PC-9 (cell line): ENCODE measurements around the gene SPAG7. TPM values are rescaled to one million over a fixed set of nuclear protein-coding genes. Genes with fewer than 3 reads are reported as not detected.

Experiments
- BruUV-seq: library from RNA; stranded (reverse); fragments of 400-500 nt; replicated peaks from 2 replicates; lab custom pipeline; 2021; lab: Mats Ljungman, UMichigan
- CTCF ChIA-PET: fragments of 300-600 bp; sonication (Branson Sonifier 250); formaldehyde crosslinking; loops from one replicate; lab custom pipeline; 2022; ENCODE audit warnings: antibody characterized with exemption; lab: Charles Lee
- POLR2A ChIA-PET: fragments of 300-600 bp; sonication (Branson Sonifier 250); formaldehyde crosslinking; loops from one replicate; lab custom pipeline; 2022; ENCODE audit warnings: antibody characterized with exemption; ENCODE audit not compliant: unreplicated experiment; lab: Charles Lee
- DNase-seq, 2 experiments: peaks; one replicate each; pipeline versions ENCODE4 v3.0.0 to v3.0.0-alpha.2; 2015 to 2022; ENCODE audit warnings: mixed read lengths in 1 of 2
- H2AFZ ChIP-seq: fragments of 200-600 bp; sonication (generic); 2 replicates; pipeline ENCODE4 v1.8.1; 2017; ENCODE audit warnings: antibody characterized with exemption
- H3F3A ChIP-seq: fragments of 200-600 bp; sonication (generic); 2 replicates; pipeline ENCODE4 v1.8.1; 2017; ENCODE audit warnings: antibody characterized with exemption, mild to moderate bottlenecking, low read depth; ENCODE audit not compliant: insufficient read depth
- H3K27ac ChIP-seq: fragments of 200-600 bp; sonication (generic); 2 replicates; pipeline ENCODE4 v1.6.1; 2016; ENCODE audit warnings: mixed run types
- H3K27me3 ChIP-seq: fragments of 200-600 bp; sonication (generic); 2 replicates; pipeline ENCODE4 v1.6.1; 2016; ENCODE audit warnings: low read depth, mixed run types; ENCODE audit not compliant: insufficient read depth
- H3K36me3 ChIP-seq: fragments of 200-600 bp; sonication (generic); 2 replicates; pipeline ENCODE4 v1.6.1; 2016; ENCODE audit warnings: low read depth, mixed run types
- H3K4me1 ChIP-seq: fragments of 200-600 bp; sonication (generic); replicated peaks from 2 replicates; pipeline ENCODE4 v1.6.1; 2016; ENCODE audit warnings: mixed run types; ENCODE audit not compliant: insufficient read depth
- H3K4me2 ChIP-seq: fragments of 200-600 bp; sonication (generic); 2 replicates; pipeline ENCODE4 v1.6.1; 2017; ENCODE audit warnings: mixed run types
- H3K4me3 ChIP-seq: fragments of 200-600 bp; sonication (generic); 2 replicates; pipeline ENCODE4 v1.6.1; 2016; ENCODE audit warnings: mixed run types
- H3K79me2 ChIP-seq: fragments of 200-600 bp; sonication (generic); 2 replicates; pipeline ENCODE4 v1.6.1; 2017; ENCODE audit warnings: low read depth, mixed run types
- H3K9me2 ChIP-seq: fragments of 200-600 bp; sonication (generic); 2 replicates; pipeline ENCODE4 v1.8.1; 2017; ENCODE audit warnings: mild to moderate bottlenecking; ENCODE audit not compliant: insufficient read depth
- H3K9me3 ChIP-seq: fragments of 200-600 bp; sonication (generic); 2 replicates; pipeline ENCODE4 v1.8.1; 2016; ENCODE audit warnings: low read depth; ENCODE audit not compliant: insufficient read depth
- H4K20me1 ChIP-seq: fragments of 200-600 bp; sonication (generic); 2 replicates; pipeline ENCODE4 v1.8.1; 2017; ENCODE audit not compliant: insufficient read depth
- EZH2 ChIP-seq: fragments of 200-600 bp; sonication (generic); IDR thresholded peaks from 2 replicates; pipeline ENCODE4 v1.8.0; 2017; ENCODE audit warnings: antibody characterized with exemption, low read depth
- intact Hi-C: fragments of 100-400 bp; cut with micrococcal nuclease; formaldehyde crosslinking; loops from one replicate; pipeline ENCODE4 v1.10.0; 2022; ENCODE audit not compliant: unreplicated experiment
- total RNA-seq: library from RNA; stranded (reverse); gene quantifications from 2 replicates; pipeline ENCODE4 v1.2.3, GENCODE V29; 2021
- TF ChIP-seq, protein P1 (sequence below): fragments of 200-600 bp; sonication (generic); conservative IDR thresholded peaks from 2 replicates; pipeline ENCODE4 v1.6.1; 2017; ENCODE audit warnings: mixed run types, antibody characterized with exemption, mild to moderate bottlenecking, moderate library complexity

Gene SPAG7
- total RNA-seq, 1 experiment from 2014 or later = 40.4 TPM

DNA sequence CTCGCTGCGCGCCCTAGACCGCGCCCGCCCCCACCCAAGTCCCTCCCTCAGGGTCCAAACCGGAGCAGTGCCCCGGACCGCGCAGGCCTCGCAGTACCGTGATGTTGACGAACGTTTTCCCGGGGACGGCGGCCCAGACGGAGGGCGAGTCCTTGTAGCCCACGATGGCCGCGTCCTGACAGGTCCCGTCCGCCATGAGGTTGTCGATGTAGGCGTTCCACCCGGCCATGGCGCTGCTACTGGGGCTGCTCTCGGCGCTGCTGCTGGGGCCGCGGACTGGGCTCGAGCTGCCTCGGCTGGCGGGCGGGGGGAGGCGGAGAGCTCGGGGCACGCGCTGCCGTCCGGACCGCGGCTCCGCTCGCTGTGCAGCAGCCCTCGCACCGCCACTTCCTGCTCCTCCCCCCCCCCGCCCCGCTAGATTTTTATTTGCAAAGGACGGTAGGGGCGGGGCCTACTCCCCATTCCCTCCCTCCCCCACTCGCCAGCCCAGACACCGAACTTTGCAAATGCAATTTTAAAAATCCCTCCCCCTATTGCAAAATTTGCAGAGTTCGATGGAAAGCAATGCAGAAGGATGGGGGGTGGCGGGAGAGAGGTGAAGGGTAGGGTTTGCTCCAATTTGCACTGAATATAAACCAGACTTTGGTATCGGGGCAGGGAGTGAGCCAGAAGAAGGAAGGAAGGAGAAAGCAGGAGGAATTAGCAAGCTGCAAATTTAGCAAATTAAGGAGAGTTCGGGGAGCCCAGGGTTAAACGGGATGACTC is 19.3 kb downstream of the SPAG7 start, which contains the start of gene PFN1:
TSS of gene PFN1 (minus strand) at position 365 of the 765 bp plus-strand sequence. CDS start at position 229, 136 bp downstream.
- Histone ChIP-seq H3K27me3 (no peaks in the 10 kb centered on the region), H3K27ac (peak within 1 kb of the TSS; percentile 99), H4K20me1 (peaks cover 39% of the 10 kb centered on the region), H2AFZ (peak within 1 kb of the TSS; percentile 78), H3K9me2 (no peaks in the 10 kb centered on the region), H3K79me2 (peaks cover 57% of the 10 kb centered on the region), H3K4me2 (peak within 1 kb of the TSS; percentile 84), H3K4me1 (peaks cover 39% of the 10 kb centered on the region), H3K36me3 (peaks cover 25% of the 10 kb centered on the region), H3K4me3 (peak within 1 kb of the TSS; percentile 99), H3K9me3 (no peaks in the 10 kb centered on the region), H3F3A (peaks cover 84% of the 10 kb centered on the region)
- CTCF ChIA-PET = interaction anchor here (0.6 kb wide), 2 partner anchors 40 to 156 kb away, joined by 3 read pairs; no protein-coding TSS in a partner anchor
- intact Hi-C loops = loop anchor here (1.0 to 10.0 kb wide), 3 partner anchors 40 to 114 kb away; partner anchors contain the start of genes INCA1, KIF1C and MINK1
- no peak for TF ChIP-seq EZH2
- TF ChIP-seq, protein P1, sequence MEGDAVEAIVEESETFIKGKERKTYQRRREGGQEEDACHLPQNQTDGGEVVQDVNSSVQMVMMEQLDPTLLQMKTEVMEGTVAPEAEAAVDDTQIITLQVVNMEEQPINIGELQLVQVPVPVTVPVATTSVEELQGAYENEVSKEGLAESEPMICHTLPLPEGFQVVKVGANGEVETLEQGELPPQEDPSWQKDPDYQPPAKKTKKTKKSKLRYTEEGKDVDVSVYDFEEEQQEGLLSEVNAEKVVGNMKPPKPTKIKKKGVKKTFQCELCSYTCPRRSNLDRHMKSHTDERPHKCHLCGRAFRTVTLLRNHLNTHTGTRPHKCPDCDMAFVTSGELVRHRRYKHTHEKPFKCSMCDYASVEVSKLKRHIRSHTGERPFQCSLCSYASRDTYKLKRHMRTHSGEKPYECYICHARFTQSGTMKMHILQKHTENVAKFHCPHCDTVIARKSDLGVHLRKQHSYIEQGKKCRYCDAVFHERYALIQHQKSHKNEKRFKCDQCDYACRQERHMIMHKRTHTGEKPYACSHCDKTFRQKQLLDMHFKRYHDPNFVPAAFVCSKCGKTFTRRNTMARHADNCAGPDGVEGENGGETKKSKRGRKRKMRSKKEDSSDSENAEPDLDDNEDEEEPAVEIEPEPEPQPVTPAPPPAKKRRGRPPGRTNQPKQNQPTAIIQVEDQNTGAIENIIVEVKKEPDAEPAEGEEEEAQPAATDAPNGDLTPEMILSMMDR = no peak
- BruUV-seq = no TSS peak
- peak; percentile 82 to 89 for DNase-seq
- POLR2A ChIA-PET = interaction anchor here (0.6 to 3.0 kb wide), 6 partner anchors 8 to 158 kb away, joined by 3 to 42 read pairs (median 4); partner anchors contain the start of genes RNF167, SLC25A11 and SPAG7

GRCh38 chr17:4947411-4948165 is 20.0 kb downstream of the SPAG7 start:
- peaks cover 28% of the 10 kb centered on the region for H3K36me3 ChIP-seq
- H3K4me1 ChIP-seq = peaks cover 39% of the 10 kb centered on the region
- H3K4me3 ChIP-seq = peak overlapping the region; percentile 99
- peaks cover 65% of the 10 kb centered on the region for H3K79me2 ChIP-seq
- BruUV-seq = no TSS peak
- ChIA-PET CTCF (interaction anchor here (0.6 kb wide), 1 partner anchor 39 kb away, joined by 3 read pairs; no protein-coding TSS in a partner anchor), POLR2A (interaction anchor here (0.6 to 3.0 kb wide), 4 partner anchors 7 to 157 kb away, joined by 3 to 42 read pairs (median 8); partner anchors contain the start of genes RNF167, SLC25A11 and SPAG7)
- peak in 1 of 2 experiments; percentile 58 for DNase-seq
- peaks cover 39% of the 10 kb centered on the region for H4K20me1 ChIP-seq
- peak overlapping the region; percentile 78; the same call in 1 of the 2 replicates for H2AFZ ChIP-seq
- intact Hi-C loops = loop anchor here (1.0 to 10.0 kb wide), 3 partner anchors 39 to 113 kb away; partner anchors contain the start of genes INCA1, KIF1C and MINK1
- no peaks in the 10 kb centered on the region for H3K27me3 ChIP-seq
- no peak for TF ChIP-seq EZH2
- TF ChIP-seq, protein P1 = no peak
- peaks cover 85% of the 10 kb centered on the region for H3F3A ChIP-seq
- H3K9me3 ChIP-seq = no peaks in the 10 kb centered on the region
- no peaks in the 10 kb centered on the region for H3K9me2 ChIP-seq
- peak overlapping the region; percentile 84 for H3K4me2 ChIP-seq
- H3K27ac ChIP-seq = peak overlapping the region; percentile 99

DNA sequence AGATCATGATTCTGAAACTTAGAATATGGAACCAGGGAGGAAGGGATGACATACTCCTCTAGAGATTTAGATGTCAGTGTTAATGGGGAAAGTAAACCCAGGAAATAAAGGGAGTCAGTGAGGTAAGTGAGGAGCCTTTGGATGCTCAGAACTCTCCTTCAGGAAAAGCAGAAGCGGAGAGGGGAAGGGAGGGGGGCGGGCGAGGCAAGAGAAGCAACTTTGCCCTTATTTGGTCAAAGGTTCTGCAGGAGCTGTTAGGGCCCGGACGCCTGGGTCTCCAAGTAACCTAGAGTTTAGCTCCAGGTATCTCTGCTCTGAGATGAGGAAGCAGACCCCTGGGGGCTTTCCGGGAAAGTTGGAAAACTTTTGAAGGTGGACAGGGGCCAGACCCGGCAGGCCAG is 20.6 kb downstream of the SPAG7 start:
- BruUV-seq = no TSS peak
- intact Hi-C loops = loop anchor here (10.0 kb wide), 1 partner anchor 112 kb away; the partner anchor contains the start of gene MINK1

More for the DNA sequence above, 20.6 kb downstream of the SPAG7 start:
- Histone ChIP-seq H4K20me1 (peaks cover 39% of the 10 kb centered on the region), H3K36me3 (peaks cover 29% of the 10 kb centered on the region), H3K4me3 (peak overlapping the region; percentile 99), H2AFZ (no peak overlapping the region), H3K9me2 (no peaks in the 10 kb centered on the region), H3K4me2 (peak overlapping the region; percentile 84), H3F3A (peaks cover 90% of the 10 kb centered on the region), H3K27ac (peak overlapping the region; percentile 99), H3K9me3 (no peaks in the 10 kb centered on the region), H3K79me2 (peaks cover 71% of the 10 kb centered on the region), H3K27me3 (no peaks in the 10 kb centered on the region), H3K4me1 (peaks cover 39% of the 10 kb centered on the region)
- no peak for DNase-seq
- CTCF ChIA-PET = no interaction called here
- POLR2A ChIA-PET = interaction anchor here (3.0 kb wide), 1 partner anchor 21 kb away, joined by 42 read pairs; the partner anchor contains the start of gene SPAG7
- TF ChIP-seq EZH2 = no peak
- TF ChIP-seq, protein P1 = no peak
